NOMO-1 (cell line): ENCODE measurements around the gene MAVS.
"Not testable (repeated sequence)": the region's sequence is repeated elsewhere in the genome, so short reads cannot be mapped to it uniquely, and the experiment has no call there.

Source experiments
- DNase-seq, 2 experiments: peaks; one replicate each; lab custom pipeline; 2025; ENCODE audit not compliant: unreplicated experiment in 2 of 2; lab: John Stamatoyannopoulos, UW

The MAVS gene

DNA sequence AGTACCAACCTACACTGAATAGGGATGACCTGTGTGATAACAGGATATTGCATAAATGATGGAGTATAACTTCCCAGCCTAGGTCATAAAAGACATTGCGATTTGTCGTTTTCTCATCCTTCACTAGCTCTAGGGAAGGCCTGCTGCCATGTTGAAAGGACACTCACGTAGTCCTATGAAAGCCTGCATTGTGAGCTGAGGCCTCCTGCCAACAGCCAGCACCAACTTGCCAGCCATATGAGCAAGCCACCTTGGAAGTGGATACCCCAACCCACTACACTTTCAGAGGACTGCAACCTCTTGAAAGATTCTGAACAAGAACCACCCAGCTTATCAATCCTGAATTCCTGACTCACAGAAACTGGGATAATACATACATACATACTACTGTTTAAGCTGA lies 39.1 kb downstream of the MAVS start:
- DNase-seq = no peak

DNA sequence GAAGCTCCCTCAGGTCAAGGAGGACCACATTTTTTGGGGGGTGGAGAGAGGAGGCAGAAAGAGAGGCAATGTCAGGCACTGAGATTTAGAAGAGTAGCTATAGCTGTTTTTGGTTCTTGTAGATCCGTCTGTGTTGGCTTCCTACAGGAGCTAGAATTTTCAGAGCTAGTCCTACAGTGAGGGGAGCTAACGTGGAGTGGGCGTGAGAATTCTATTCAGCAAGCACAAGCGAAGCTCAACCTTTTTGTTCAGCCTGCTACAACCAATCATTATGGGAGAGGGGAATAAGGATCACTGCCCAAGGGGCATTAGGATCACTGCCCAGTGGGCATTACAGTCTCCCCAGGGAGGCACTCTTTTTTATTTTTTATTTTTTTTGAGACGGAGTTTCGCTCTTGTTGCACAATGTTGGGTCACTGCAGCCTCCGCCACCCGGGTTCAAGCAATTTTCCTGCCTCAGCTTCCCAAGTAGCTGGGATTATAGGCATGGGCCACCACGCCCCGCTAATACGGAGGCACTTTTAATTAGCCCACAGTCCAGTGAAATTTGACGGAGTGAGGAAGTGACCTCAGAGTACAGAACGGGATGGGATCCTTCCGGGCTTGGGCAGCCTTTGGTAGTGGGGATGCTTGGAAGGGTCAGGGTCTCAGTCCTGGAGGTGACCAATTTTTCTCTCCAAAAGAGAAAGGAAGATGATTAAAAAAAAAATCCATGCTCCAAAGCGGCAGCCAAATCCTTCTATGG lies 41.4 kb downstream of the MAVS start:
- DNase-seq = peak in 1 of 2 experiments; percentile 47

DNA sequence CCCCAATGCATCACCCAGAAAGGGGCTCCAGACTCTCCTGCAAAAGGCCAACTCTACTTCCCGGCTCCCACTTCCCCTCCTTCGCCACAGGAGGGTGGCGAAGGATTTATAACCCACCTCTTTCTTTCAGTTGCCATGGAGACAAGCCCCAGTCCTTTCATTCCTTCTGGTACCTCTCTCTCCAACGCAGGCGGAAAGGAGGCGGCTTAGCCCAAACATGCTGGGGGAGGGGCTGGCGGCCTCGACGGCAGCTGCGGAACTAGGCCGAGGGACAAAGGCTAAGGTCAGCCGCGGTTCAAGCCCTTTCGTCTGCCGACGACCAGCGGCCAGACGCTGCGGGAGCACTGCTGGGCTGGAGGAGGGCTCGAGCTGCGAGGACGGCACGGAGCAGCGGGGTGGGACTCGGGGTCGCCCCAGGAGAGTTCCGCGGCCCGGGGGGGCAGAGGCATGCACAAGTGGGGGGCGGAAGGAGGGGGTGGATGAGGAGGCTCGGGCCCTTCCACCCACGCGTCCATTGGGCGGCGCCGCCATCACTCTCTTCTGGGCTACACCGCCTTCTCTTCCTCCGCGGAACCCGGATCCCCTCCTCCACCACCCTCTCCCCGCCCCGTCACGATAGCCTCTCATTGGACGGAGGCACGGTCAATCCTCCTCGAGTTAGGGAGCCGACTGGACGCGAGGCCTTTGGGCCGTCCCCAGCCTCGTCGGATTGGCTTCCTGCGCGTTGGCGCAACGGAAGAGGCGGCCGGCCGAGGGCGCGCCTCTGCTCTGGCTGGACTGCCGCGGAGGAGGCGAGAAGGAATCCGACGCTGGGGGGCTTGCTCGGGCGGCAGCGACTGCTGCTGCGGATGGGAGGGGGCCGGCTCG lies 42.2 kb downstream of the MAVS start, which contains the start of gene PANK2:
TSS of gene PANK2 (plus strand) at position 766 of the 867 bp plus-strand sequence.
- DNase-seq = peak; percentile 96 to 97

DNA sequence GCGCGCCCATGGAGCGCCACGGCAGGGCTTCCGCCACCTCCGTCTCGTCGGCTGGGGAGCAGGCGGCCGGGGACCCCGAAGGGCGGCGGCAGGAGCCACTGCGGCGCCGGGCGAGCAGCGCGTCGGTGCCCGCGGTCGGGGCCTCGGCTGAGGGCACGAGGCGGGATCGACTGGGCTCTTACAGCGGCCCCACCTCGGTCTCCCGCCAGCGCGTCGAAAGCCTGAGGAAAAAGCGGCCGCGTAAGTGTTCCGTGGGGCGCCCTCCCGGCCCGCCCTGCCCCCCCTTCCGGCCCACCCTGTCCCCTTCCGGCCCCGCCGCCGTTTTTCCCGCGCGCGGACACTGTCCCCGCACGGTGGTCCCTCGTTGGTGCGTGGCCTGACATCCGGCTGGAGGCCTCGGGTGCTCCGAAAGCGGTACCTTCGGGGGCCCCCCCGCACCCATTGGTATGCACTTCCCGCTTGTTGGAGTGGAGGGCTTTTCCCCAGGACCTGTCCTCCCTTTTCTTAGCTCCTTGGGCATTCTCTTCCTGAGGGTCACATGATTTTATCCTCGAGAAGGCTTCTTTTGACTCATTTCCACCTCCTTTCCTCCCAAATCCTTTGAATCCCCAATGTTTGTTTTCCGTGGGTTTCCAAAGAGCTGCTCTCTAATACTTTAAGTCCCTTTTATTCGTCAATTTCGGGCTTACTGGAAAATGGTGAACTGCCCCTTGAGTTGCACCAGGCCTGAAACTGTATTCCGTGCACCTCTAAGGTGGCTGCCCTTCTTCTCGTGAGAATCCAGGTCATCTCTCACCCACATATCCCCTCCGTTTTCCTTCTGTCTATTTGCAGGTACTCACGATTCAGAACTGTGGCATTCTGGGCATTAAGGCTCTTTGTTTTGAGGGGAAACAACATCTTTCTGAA lies 43.1 kb downstream of the MAVS start:
- DNase-seq = no peak

DNA sequence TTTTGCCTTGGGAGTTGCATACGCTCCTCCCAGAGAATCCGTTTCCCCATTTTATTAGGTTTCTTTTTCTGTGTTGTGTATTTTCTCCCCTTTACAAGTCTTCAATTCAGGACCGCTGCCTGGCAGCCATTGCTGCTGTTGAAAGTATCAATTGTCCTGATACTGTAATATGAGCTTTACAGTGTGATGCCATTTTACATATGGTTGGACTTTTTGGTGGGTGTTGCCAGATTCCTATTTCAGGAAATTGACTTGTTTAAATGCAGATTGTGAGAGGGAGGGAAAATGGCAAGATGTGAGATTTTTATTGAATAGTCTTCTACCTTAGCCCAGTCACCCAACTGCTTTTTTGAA lies 43.7 kb downstream of the MAVS start:
- DNase-seq = peak in 1 of 2 experiments; percentile 41

DNA sequence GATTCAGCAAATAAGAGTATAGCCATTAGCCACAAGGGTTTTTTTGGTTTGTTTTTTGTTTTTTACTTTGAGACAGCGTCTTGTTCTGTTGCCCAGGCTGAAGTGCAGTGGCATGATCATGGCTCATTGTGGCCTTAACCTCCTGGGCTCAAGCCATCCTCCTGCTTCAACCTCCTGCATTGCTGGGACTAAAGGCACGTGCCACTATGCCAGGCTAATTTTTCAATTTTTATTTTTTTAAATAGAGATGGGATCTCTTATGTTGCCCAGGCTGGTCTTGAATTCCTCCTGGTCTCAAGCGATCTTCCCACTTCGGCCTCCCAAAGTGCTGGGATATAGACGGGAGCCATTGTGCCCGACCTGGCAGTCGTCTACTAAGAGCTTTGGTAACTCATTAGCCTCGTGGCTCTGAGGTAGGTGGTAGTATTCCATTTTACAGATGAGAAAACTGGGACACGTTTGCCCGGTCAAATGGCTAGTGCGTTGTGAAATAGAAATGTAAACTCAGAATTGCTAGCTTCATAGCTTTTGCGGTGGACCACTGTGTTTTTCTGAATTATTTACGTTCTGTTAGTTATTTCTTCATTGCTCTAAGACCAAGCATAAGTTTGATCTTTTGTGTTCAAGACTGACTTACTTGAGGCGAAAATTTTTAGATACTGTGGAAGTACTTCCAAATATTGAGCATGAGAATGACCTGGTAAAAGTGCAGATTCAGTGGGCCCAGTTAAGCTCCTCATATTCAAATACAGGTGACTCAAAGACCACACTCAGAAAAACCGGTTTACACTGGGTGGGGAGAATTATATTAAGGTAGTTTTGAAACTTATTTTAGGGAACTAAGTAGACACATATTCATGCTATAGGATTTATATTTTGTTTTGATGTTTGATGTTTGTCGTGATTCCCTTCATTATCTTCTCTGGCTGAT lies 44.6 kb downstream of the MAVS start:
- DNase-seq = peak in 1 of 2 experiments; percentile 14

DNA sequence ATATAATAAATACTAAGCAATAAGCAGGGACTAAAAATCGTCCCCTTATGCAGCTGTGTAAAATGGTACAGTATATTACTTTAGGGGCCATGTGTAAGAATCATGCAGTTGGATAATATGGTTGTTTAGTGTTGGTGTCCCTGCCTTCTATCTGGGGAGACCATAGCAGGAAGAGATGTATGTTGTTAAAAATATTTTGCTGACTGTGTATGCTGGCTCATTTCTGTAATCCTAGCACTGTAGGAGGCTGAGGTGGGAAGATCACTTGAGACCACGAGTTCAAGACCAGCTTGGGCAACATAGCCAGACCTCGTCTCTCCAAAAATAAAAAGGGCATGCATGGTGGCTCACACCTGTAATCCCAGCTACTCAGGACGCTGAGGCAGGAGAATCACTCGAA lies 48.2 kb downstream of the MAVS start:
- no peak for DNase-seq

DNA sequence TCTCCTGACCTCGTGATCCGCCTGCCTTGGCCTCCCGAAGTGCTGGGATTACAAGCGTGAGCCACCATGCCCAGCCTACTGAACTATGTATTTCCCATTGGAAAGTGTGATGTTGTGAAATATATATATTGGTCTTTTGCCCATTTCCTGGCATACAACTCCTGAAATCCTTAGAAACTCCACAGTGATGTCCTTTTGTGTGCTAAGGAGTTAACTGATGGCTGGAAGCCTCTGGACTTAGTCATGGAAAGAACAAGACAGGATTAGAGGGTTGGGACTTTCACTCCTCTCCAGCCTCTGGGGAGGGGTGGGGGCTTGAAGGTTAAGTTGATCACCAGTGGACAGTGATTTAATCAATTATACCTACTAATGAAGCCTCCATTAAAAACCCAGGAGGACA lies 49.7 kb downstream of the MAVS start:
- DNase-seq = no peak

DNA sequence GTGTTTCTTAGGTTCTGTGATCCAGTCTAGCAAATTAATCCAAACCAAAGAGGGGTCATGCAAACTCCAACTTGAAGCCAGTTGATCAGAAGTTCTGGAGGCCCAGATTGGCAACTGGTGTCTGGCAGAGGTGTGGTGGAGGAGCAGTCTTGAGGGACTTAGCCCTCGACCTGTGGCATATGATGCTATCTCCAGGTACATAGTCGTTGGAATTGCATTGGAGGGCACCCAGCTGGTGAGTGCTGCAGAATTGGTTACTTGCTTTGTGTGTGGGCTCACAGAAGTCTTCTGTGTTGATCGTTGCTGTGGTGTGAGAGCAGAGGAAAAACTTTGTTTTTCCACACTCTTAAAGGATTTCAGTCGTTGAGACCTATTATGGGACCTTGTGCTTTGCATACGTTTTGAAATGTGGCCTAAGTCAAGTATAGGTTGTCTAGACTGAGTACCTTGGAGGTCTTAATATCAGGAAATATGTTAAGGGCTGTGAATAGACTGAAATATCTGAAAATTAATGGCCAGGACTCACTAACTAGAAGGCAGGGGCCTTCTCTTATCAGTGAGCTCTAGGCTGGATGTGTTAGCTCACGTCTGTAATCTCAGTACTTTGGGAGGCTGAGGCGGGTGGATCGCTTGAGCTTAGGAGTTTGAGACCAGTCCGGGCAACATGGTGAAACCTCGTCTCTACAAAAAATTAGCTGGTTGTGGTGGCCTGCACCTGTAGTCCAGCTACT lies 50.4 kb downstream of the MAVS start:
- DNase-seq = no peak

DNA sequence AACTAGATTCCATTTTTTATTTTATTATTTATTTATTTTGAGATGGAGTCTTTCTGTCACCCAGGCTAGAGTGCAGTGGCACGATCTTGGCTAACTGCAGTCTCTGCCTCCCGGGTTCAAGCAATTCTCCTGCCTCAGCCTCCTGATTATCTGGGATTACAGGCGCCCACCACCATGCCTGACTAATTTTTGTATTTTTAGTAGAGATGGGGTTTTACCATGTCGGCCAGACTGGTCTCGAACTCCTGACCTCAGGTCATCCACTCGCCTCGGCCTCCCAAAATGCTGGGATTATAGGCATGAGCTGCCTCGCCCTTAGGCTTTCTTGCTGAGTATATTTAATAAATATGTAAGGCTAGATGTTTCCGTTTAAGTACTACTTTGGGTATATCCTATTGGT lies 51.5 kb downstream of the MAVS start:
- not testable (repeated sequence) for DNase-seq

DNA sequence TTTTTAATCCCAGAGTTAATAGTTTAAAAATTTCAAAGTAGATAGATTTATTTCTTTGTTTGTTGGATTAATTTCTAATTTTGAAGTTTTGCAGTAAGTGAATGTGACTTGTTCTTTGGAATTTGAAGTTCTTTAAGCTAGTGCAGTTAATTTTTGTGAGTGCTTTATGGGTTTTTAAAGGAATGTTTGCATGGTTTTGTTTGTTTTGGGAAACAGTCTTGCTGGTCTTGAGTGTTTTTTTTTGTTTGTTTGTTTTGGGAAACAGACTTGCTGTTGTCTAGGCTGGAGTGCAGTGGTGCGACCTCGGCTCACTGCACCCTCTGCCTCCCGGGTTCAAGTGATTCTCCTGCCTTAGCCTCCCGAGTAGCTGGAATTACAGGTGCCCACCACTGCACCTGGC lies 52.0 kb downstream of the MAVS start:
- DNase-seq = no peak

DNA sequence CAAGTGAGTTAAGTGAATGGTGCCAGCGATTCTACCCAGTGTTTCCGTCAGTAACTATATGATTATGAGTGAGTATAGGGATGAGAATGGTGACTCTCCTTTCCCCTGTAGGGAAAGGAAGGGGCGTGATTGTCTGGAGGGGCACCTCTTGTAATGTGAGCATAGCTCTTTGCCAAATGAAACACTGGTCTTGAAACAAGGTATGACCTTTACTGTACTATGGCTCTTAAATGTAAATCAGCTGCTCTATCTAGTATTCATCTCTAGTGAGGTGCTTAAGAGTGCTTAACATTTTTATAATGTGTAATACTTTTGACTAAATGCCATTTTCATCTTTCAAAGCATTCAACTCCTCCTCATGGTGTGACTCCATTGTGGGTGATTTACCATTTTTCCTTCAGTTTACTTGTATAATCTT lies 53.6 kb downstream of the MAVS start:
- DNase-seq = no peak

DNA sequence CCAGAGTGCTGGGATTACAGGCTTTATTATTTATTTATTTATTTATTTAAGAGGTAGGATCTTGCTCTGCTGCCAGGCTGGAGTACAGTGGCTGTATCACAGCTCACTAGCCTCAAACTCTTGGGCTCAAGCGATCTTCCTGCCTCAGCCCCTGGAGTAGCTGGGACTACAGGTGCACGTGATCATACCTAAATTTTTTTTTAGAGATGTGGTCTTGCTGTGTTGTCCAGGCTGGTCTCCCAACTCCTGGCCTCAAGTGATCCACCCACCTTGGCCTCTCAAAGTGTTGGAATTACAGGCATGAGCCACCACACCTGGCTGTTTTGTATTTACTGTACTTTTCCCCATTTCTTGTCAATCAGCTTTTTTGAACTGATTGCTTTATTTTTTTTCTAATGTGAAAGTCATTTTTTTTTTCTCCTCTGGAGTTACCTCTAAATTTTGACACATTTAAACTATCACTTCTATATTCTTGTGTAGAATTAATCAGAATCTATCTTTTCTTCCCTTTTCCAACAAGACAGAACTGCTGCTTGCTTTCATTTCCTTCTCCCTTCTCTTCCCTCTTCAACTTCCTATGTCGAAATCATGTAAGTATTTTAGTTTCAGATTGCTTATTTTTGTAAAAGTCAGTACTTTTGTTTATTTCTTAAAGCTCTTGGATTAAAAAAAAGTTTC lies 54.5 kb downstream of the MAVS start:
- DNase-seq = peak in 1 of 2 experiments; percentile 94

DNA sequence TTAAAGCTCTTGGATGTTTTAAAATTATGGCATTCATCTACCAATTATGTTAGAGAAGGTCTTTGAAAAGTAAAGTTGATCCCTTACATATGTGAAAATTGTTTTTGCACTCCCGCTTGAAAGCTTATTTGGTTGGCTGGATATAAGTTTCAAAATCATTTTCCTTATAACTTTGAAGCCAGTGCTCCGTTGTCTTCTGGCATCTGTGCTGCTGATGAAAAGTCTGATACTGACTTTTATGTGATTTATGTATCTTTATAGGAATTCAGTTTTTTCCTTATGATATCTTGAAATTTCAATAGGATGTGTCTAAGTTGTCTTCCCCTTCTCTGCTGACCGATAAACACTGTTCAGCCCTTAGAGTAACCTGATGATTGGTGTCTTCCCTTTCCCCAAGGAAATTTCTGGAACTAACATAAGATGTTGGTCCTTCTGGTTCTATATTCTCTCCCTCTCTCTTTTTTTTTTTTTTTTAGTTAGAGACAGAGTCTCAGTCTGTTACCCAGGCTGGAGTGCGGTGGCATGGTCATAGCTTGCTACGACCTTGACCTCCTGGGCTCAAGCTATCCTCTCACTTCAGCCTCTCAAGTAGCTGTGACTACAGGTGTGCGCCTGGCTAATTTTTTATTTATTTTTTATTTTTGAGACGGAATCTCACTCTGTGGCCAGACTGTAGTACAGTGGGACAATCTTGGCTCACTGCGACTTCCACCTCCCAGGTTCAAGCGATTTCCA lies 55.2 kb downstream of the MAVS start:
- DNase-seq = no peak

DNA sequence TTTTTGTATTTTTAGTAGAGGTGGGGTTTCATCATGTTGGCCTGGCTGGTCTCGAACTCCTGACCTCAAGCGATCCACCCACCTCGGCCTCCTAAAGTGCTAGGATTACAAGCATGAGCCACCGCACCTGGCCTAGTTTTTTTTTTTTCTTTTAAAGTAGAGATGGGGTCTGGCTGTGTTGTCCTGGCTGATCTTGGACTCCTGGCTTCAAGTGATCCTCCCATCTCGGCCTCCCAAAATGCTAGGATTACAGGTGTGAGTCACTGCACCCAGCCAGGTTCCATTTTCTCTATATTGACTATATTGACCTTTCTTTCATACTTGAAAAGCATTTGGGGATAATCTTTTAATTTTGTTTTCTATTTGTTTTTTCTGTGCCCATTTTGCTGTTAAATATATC lies 55.8 kb downstream of the MAVS start:
- DNase-seq = no peak

DNA sequence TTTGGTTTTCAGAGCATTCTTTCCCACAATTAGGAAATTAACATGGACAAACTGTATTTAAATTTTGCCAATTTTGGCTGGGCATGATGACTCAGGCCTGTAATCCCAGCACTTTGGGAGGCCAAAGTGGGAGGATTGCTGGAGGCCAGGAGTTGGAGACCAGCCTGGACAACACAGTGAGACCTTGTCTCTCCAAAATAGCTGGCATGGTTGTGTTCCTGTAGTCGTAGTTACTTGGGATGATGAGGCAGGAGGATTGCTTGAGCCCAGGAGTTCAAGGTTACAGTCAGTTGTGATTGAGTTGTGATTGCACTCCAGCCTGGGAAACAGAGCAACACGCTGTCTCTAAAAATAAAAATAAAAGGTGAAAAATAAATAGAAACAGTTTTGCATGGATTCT lies 57.6 kb downstream of the MAVS start:
- DNase-seq = no peak

DNA sequence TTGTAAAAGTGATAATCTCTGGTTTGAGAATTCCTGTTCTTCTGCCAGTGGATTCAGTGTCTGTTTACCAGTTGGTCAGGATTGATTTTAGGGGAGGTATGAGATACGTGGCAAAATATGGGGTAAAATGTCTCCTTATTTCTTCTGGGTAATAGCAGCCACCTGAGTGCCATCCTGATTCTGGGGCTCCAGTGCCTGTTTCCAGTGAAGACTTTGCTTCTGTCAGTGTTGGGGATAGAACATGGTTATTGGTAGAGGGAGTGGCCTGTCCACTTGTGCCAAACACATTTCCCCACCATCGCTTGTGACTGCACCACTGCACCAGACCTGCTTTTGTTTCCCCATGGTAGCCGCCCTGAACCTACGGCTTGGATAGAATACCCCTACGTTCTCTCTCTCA lies 58.2 kb downstream of the MAVS start:
- DNase-seq = no peak
